Spinal cord (tissue), 10 donors: Measurements from ENCODE around the gene FBXW9. TPM values are rescaled to one million over a fixed set of nuclear protein-coding genes. Genes with fewer than 3 reads are reported as not detected.
A peak's percentile ranks its signal among the peaks of the same experiment; 100 is the strongest.

Source experiments
- DNase-seq, 6 donors: peaks; one replicate each; pipeline versions ENCODE4 v3.0.0 to v3.0.0-alpha.2; 2013 to 2015; ENCODE audit warnings: low spot score in 6 of 6, low read depth in 4 of 6
- H3K27ac ChIP-seq: one replicate; pipeline ENCODE4 v1.5.1; 2013; ENCODE audit warnings: low read depth, low read length, control low read depth
- H3K27me3 ChIP-seq: one replicate; pipeline ENCODE4 v1.6.1; 2013; ENCODE audit warnings: low read length; ENCODE audit not compliant: control insufficient read depth, insufficient read depth
- H3K36me3 ChIP-seq: one replicate; pipeline ENCODE4 v1.6.1; 2013; ENCODE audit warnings: low read length; ENCODE audit not compliant: control insufficient read depth, insufficient read depth
- H3K4me1 ChIP-seq: one replicate; pipeline ENCODE4 v1.6.1; 2013; ENCODE audit warnings: low read length; ENCODE audit not compliant: control insufficient read depth, insufficient read depth
- H3K4me3 ChIP-seq: one replicate; pipeline ENCODE4 v1.5.1; 2013; ENCODE audit warnings: low read depth, low read length, control low read depth
- H3K9me3 ChIP-seq: one replicate; pipeline ENCODE4 v1.6.1; 2013; ENCODE audit warnings: low read length; ENCODE audit not compliant: control insufficient read depth, insufficient read depth
- WGBS: methylation state at CpG from one replicate; pipeline ENCODE4 v1.1.5; 2013; ENCODE audit warnings: missing lambda C conversion rate; ENCODE audit not compliant: insufficient coverage; 5-methylcytosine and 5-hydroxymethylcytosine counted together
- long read RNA-seq, 4 donors: transcript quantifications; one replicate each; lab custom pipeline, GENCODE V29; 2026
- polyA plus RNA-seq, 2 donors: library from polyadenylated mRNA; unstranded; fragments of 120-200 nt; gene quantifications; one replicate each; pipeline ENCODE4 v1.2.1, GENCODE V29; 2013; ENCODE audit not compliant: insufficient read length in 2 of 2
- total RNA-seq, 2 donors: library from RNA; depleted of rRNA in 1 of 2; stranded (reverse); fragments of 120-200 nt in 1 of 2; fragments of >200 nt in 1 of 2; gene quantifications; one replicate each; pipeline versions ENCODE4 v1.2.3 to v1.2.4, GENCODE V29; 2013 to 2014
- donor health status: healthy.

FBXW9 gene
- total RNA-seq (10 to 100 TPM in 1 of 2 donors, 1 to 10 TPM in 1; 6.2 to 15.8 TPM), polyA plus RNA-seq (10 to 100 TPM; 21.1 to 21.7 TPM)
- long read RNA-seq, donor 1, transcript FBXW9-201 (10 exons, 1,738 nt): major isoform, 6 of 6 reads
- long read RNA-seq, donor 1, partial matches to known transcripts: 0 of 6 reads
- long read RNA-seq, donor 1, other reads (novel, unspliced or antisense): 0 of 6 reads
- long read RNA-seq, donor 2, partial matches to known transcripts: 0 of 2 reads
- long read RNA-seq, donor 2, other reads (novel, unspliced or antisense): 0 of 2 reads
- long read RNA-seq, donor 3, partial matches to known transcripts: 0 of 3 reads
- long read RNA-seq, donor 3, other reads (novel, unspliced or antisense): 0 of 3 reads
- long read RNA-seq, donor 4, partial matches to known transcripts: 0 of 1 reads
- long read RNA-seq, donor 4, other reads (novel, unspliced or antisense): 0 of 1 reads

DNA sequence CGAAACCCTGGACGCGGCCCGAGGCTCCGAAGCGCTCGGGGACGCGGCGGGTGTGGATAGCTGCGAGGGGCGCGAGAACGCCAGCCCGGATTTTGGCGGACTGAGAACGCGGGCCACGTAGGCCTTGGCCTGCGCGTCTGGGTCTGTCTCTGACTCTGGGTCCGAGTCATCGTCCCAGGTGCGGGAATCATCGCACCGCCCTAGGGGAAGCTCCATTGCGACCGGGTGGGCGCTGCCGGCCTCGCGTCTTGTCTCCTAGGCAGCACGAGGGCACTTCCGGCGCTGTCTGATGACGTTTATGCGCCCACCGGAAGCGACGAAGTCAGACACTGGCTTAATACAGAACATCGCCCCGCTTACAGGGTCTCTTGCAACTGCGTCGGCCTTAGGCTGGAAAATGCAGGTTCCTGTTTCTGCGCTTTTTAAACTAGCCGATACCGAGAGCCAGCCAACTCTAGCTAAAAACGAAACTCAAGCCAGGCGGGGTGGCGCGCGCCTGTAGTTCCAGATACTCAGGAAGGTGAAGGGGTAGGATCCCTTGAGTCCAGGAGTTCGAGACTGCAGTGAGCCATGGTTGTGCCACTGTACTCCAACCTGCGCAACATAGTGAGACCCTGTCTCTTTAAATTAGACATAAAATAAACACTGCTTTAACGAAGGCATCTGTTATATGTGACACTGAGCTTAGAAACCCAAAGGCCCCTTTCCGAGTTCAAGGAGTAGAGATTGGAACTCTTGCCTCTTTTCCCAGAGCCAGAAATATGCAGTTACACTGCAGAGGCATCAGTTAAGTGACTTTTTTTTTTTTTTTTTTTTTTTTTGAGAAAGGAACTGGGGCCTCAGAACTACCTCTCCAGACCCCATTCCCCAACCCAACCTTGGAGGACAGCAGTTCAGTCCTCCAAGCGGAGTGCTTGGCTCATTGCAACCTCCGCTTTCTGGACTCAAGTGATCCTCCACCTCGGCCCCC, at the start of gene FBXW9:
Gene FBXW9 (minus strand): TSS at position 266 of the 970 bp plus-strand sequence. CDS start 50 bp downstream, at position 216.
- peak; percentile 92 to 99 (median 95) for DNase-seq
- 8% methylated on average over 52 of the region's 59 CpGs for WGBS
- Histone ChIP-seq H3K27ac (peak within 1 kb of the TSS; percentile 93), H3K36me3 (peaks cover 49% of the 10 kb centered on the region), H3K4me3 (peak within 1 kb of the TSS; percentile 91), H3K9me3 (no peaks in the 10 kb centered on the region), H3K27me3 (no peaks in the 10 kb centered on the region), H3K4me1 (peaks cover 25% of the 10 kb centered on the region)

DNA sequence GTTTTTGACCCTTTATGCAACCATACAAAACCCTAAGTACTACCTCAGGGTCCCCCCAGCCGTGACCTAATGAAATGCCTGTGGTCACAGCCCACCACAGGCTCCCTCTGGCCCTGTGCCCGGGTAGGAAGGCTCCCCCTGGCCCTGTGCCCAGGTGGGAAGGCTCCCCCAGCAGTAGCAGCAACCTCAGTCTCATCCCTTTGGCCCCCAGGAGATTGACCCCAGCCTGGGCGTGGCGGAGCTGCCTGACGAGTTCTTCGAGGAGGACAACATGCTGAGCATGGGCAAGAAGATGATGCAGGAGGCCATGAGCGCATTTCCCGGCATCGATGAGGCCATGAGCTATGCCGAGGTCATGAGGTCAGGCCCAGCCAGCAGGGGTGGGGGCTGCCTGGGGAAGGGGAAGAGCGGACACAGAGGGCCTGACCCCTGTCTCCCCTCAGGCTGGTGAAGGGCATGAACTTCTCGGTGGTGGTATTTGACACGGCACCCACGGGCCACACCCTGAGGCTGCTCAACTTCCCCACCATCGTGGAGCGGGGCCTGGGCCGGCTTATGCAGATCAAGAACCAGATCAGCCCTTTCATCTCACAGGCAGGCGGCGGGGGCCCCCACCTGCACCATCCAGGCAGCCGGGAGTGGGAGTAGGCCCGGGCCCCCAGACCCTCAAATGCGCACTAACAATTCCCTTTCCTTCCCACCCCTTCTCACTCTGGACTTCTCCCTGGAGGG, 48.9 kb upstream of the FBXW9 start:
- Histone ChIP-seq H3K9me3 (no peaks in the 10 kb centered on the region), H3K27ac (no peak overlapping the region), H3K4me1 (no peaks in the 10 kb centered on the region), H3K36me3 (peaks cover 78% of the 10 kb centered on the region), H3K27me3 (no peaks in the 10 kb centered on the region), H3K4me3 (no peak overlapping the region)
- WGBS: 87% methylated on average over 20 of the region's 22 CpGs
- no peak for DNase-seq

DNA sequence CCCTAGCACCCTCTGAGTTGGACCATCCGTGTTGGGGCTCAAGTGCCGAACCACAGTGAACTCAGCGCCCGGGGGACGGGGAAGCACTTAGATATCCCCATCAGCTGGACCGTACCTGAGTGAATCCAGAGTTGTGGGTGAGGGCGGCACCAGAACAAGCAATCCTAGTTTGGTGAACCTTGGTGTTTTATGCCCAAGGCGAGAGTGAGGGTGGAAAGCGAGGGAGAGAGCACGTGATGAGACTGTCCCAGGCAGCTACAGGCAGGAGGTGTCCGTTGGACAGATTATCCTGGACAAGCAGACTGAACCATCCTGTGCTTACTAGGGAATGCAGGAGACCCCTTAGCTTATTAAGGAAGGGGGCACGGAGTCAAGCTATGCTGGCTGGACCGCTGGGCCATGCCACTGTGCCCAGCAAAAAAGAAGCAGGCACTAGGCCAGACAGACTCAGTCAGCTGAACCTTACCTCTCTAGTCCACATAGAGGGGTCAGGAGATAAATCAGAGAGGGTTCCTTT, 41.5 kb upstream of the FBXW9 start:
- Histone ChIP-seq H3K36me3 (peaks cover 37% of the 10 kb centered on the region), H3K27me3 (no peaks in the 10 kb centered on the region), H3K4me1 (peaks cover 36% of the 10 kb centered on the region), H3K9me3 (no peaks in the 10 kb centered on the region), H3K27ac (peak overlapping the region; percentile 94), H3K4me3 (peak overlapping the region; percentile 99)
- DNase-seq: no peak
- 6% methylated on average over 11 of the region's 13 CpGs for WGBS

DNA sequence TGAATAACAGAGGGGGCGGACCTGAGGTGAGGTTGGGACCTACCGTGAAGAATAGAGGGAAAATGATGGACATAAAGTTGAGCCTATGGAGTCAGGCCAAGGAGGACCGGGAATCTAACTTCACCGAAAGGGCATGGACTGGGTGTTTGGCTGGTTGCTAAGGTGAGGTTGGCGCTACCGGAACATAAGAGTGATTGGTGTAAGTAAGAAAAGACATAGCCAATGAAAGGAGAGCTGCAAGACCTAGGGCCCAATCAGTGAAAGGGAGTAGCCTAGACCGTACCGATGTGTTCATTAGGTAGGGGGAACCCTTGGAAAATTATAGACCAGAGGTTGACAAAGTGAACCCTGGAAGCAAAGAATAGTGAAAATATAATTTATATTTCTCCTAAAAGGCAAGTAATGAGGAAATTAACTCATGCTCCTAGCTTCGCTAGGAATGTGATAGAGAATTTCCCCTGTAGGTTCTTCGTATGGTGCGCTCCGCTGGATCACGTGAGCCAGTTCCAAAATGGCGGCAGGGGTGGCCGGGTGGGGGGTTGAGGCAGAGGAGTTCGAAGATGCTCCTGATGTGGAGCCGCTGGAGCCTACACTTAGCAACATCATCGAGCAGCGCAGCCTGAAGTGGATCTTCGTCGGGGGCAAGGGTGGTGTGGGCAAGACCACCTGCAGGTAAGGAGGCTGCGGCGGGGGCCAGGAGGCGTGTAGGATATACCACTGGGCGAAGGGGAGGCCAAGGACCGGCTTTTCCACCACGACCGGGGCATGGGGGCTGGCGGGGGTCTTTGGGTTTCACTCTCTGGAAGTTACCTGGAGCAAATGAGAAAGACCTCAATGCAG, 40.8 kb upstream of the FBXW9 start, which contains the start of gene GET3:
Gene GET3 (plus strand): TSS at position 503 of the 840 bp plus-strand sequence. CDS start 9 bp downstream, at position 512.
- under 1% methylated on average over 27 of the region's 29 CpGs for WGBS
- peak within 1 kb of the TSS; percentile 99 for H3K4me3 ChIP-seq
- no peaks in the 10 kb centered on the region for H3K27me3 ChIP-seq
- peak within 1 kb of the TSS; percentile 94 for H3K27ac ChIP-seq
- H3K4me1 ChIP-seq: peaks cover 41% of the 10 kb centered on the region
- DNase-seq: peak; percentile 90 to 99 (median 94)
- H3K9me3 ChIP-seq: no peaks in the 10 kb centered on the region
- H3K36me3 ChIP-seq: peaks cover 32% of the 10 kb centered on the region

DNA sequence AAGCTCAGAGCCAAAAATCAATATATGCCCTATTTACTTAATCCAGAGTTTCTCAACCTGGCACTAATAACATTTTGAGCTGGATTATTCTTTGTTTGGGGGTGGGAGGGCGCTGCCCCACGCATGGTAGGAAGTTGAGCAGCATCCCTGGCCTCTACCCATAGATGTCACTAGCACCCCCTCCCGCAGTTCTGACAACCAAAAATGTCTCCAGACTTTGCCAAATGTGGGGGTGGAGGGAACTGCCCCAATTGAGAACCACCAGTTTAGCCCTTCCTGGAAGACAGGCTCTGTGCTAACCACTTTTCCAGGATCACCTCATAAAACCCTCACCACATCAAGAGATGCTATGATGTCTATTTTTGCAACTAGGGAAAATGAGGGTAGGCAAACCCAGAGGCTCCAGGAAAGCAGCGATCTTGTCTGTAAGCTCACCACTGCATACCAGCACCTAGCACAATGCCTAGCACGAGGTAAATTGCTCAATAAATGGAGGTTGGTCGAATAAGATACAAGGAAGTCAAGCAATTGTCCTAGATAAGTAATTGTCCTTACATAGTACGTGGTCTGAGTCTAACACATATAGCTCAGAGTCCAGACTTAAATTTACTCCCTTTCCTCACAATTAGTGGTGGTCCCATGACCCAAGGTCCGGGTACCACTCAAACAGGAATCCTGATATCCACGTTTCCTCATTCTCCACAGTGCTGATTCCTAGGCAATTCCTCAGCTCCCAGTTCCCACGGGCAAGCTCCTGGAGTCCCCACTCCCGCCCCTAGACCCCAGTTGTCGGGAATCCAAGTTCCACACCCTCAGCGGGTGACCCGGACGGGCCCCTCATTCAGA, 37.2 kb upstream of the FBXW9 start:
- WGBS: 0% methylated on average over 9 of the region's 15 CpGs
- H3K9me3 ChIP-seq: no peaks in the 10 kb centered on the region
- H3K4me3 ChIP-seq: peak overlapping the region; percentile 78
- no peaks in the 10 kb centered on the region for H3K27me3 ChIP-seq
- peaks cover 43% of the 10 kb centered on the region for H3K4me1 ChIP-seq
- H3K27ac ChIP-seq: peak overlapping the region; percentile 67
- peak in 2 of 6 donors; percentile 17 to 30 for DNase-seq
- H3K36me3 ChIP-seq: peaks cover 35% of the 10 kb centered on the region

DNA sequence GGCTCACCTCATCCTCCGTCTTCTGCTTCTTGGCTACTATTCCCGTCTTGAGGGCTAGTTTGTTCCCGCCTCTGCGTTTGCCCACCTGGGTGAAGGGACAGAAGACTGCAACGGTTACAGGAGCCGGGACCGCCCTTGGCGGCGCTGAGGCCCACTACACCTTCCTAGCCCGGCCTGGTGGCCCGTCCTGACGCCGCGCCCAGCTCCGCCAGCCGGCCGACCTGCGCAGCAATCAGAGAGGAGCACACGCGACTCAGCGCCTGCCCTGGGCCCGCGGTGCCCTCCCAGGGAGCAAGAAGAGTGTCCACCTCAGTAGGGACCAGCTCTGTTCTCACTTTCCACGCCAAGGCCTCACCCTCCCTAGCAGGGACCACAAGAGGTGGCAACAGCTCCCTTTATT, 34.9 kb upstream of the FBXW9 start:
- 95% methylated on average over 19 of the region's 24 CpGs for WGBS

DNA sequence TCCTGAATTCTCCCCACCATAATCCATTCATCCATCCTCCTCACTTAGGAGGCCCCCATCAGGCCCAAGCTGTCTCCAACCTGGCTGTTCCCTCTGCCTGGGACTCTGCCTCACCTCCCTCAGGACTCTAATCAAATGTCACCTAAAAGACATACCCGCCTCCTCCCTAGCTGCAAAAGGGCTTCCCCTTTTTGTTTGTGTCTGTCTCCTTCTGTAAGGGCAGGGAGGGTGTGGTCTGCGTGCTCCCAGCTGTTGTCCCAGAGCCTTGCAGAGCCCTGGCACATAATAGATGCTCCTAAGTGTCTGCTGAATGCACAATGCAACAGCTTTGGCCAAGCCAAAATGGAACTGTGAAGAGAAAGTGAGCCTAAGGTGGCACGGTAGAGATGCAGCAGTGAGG, 33.6 kb upstream of the FBXW9 start:
- no peak for DNase-seq
- H3K4me1 ChIP-seq: peaks cover 21% of the 10 kb centered on the region
- H3K9me3 ChIP-seq: no peaks in the 10 kb centered on the region
- H3K27ac ChIP-seq: no peak overlapping the region
- H3K4me3 ChIP-seq: no peak overlapping the region
- WGBS: 100% methylated on average over 2 of the region's 3 CpGs
- H3K36me3 ChIP-seq: peaks cover 44% of the 10 kb centered on the region
- H3K27me3 ChIP-seq: no peaks in the 10 kb centered on the region

More for the DNA sequence above, 34.9 kb upstream of the FBXW9 start:
- H3K27me3 ChIP-seq: no peaks in the 10 kb centered on the region
- H3K36me3 ChIP-seq: peaks cover 44% of the 10 kb centered on the region
- no peak overlapping the region for H3K27ac ChIP-seq
- peaks cover 26% of the 10 kb centered on the region for H3K4me1 ChIP-seq
- no peak overlapping the region for H3K4me3 ChIP-seq
- no peaks in the 10 kb centered on the region for H3K9me3 ChIP-seq
- no peak for DNase-seq
